COLO829 (cell line): ENCODE measurements around the gene CACNB3.

ENCODE experiments used
- DNase-seq: peaks from one replicate; pipeline ENCODE4 v3.0.0; 2012; ENCODE audit warnings: low spot score

The CACNB3 gene

DNA sequence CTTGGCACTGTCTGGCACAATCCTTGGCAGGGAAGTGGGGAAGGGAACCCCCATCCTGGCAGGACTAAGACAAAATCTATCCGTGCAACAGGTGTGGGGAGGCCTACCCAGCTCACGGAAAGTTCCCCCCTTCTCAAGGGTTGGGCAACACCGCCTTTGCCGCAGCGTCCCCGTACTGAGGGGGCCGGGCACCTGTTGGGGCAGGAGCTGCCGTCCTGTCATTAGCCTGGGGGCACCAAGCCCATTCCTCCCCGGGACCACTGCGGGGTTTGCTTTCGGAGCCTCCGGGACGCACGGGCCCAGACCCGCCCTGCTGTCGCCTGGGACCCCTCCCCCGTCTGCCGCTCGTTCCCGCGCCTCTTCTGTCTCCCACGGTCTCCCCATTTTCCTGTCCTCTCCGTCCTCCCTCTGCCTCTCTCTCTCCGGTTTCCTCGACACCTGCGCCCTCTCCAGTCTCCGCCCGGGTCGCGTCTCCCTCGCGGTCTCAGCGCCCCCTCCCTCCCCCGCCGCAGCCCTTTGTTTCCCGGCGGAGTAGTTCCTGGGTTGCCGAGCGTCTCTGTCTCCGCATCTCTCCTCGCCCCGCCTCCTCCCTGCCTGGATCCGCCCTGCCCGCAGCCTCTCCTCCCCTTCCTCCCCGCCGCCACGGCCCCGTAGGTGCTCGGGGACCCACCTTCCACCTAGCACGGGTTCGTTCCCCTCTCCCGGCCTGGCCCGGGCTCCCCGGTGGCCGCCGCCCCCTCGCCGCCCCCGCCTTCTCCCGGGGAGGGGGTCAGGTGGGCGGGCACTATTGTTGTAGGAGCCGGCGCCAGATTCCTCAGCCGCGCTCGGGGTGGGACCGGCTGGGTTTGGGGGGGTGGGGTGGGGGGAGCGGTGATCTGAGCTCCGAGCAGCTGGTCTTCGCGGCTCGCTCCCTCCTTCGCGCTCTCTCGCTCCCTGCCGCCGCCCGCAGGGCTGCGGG, at the start of gene CACNB3:
TSS of gene CACNB3 (plus strand) at position 624 of the 958 bp plus-strand sequence. CDS start 434 bp downstream, outside the sequence.
- no peak for DNase-seq

DNA sequence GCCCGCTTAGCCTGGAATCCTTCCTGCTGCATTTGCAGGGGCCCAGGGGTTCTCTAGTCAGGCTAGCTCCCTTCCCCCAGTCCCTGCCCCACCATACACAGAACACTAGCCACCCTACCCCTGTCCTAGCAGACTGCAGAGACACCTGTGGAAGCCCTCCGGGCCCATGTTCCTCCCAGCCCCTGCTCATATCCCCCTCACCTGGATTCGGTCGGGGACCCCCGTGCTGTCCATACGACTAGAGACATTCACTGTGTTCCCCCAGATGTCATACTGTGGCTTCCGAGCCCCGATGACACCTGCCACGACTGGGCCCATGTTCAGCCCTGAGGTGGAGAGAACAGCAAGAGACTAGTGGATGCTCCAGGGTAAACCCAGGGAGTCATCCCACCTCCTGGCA, 49.6 kb upstream of the CACNB3 start:
- no peak for DNase-seq

DNA sequence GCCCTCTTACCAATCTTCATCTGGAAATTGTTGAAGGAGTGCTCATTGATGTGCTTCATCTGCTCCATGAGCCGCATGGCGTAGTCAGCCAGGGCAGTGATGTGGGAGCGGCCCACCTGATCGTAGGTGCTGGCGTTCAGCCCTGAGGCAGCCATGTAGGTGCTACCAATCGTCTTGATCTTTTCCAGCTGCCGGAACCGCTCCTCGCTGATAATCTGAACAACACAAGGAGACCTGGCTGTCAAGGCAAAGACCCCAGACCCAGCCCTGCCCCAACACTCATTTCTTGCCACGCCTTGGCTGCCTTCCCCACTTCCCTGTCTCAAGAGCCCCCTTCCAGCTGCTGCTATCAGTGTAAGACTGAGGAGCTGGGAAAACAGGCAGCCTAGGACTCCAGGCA, 47.5 kb upstream of the CACNB3 start:
- DNase-seq: no peak

DNA sequence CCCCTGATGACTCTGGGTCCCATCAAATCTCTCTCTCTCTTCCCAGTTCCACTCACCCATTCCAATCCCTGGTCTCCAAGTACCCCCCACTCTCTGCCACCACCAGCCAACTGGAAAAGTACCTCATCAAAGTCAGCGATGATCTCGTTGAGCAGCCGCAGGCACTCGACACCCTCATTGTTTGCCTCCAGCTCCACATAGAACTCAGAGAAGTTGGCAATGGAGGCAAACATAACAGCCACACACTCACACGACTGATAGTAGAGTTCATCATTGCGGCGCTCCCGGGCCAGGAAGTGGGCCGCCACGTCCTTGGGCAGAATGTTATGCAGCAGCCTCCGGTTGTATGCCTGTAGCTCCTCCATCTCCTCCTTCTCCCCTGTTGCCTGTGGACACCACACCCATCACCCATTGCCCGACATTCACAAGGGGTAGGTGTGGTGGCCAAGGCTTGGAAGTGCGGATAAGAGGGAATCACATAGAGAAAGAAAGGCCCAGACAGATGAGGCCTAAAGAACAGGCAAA, 46.6 kb upstream of the CACNB3 start:
- DNase-seq: no peak

DNA sequence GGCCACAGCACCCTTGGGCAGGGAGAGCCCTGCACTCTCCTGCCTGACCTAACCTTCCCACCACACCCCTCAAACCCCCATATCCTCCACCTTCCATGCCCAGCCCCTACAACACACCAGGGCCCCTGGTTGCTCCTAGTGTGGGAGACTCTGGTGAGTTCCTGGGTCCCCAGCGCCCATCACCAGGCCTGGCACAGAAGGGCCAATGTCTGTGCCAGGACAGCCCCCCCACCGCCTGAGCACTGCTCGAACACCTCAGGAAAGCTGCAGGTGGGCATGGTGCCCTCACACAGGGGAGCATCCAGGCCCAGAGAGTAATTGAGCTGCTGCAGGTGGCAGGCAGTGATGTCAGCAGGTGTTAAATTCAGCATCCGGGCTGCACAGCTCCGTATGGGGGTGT, 44.6 kb upstream of the CACNB3 start:
- no peak for DNase-seq

DNA sequence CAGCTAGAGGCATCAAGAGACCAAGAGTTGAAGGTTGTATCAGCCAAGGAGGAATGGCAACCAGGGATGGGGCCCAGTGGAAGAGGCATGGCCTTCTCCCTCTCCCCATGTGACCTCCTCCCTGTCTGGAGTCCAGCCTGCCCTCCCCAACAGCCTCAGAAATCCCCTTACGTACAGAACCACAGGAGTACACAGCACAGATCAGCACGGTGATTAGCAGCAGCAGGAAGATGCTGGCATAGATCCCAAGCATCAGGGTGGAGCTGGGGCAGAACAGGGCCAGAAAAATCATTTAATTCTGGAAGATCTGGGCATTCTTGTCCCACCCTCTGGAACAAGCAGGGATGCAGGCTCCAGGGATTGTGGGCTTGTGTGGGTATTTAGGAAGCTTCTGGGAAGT, 43.8 kb upstream of the CACNB3 start:
- DNase-seq: no peak

DNA sequence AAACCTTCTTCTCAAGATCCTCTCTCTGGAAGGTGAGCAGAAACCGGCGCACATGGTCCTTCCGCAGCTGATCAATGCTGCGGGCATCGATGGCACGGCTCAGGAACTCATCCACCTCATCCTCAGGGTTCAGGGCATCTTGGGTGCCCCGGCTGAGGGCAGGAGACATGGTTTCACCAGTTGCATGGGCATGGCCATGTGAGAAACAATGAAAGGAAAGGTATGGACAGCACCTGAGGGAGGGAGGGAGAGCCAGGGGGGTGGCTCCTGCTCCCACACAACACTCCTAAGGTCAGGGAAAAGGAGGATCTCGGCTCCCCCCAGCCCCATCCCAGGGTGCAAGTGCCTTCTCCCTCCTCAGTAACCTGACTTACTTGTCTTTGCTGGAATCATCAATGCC, 43.0 kb upstream of the CACNB3 start:
- DNase-seq: no peak

DNA sequence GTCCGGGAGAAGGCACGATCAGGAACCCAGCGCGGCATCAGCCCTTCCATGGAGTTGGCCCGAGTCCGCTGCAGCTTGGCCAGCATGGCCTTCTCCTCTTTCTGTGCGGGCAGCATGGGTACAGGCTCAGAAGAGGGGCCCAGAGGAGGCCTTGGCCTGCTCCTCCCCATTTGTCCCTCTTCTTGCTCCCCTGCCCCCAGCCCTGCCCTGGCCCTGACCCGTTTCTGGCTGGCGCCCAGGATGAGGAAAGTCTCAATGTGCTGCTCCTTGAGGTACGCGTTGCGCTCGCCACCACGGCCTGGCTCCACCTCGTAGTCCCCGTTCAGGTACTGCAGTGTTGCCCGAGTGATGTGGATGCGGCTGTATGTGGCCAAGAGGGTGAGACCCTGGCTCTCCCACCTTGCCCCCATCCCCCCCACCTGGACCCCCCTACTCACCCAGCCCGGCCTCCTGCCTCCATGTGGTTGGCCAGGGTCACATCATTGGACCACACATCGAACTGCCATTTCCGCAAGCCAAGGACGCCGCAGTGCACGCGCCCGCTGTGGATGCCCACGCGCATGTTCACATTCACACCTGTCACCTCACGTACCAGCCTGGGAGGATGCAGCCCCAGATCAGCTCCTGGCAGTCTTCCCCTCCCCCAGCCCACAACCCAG, 42.2 kb upstream of the CACNB3 start:
- DNase-seq: no peak

DNA sequence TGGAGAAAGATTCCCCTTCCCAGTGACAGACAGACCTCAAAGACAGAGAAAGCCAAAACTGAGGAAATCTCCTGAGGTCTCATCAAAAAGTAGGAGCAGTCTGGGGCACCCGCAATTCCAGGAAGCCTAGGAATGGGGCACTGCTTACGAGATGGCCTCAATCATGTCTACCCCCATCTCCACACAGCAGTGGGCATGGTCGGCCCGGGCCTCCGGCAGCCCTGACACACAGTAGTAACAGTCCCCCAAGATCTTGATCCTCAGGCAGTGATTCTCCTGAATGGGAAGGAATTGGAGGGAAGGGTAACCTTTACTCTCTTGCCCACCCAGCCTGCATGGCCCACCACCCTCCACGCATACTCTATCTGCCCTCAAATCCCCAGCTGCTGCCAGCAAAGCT, 41.3 kb upstream of the CACNB3 start:
- DNase-seq: no peak

DNA sequence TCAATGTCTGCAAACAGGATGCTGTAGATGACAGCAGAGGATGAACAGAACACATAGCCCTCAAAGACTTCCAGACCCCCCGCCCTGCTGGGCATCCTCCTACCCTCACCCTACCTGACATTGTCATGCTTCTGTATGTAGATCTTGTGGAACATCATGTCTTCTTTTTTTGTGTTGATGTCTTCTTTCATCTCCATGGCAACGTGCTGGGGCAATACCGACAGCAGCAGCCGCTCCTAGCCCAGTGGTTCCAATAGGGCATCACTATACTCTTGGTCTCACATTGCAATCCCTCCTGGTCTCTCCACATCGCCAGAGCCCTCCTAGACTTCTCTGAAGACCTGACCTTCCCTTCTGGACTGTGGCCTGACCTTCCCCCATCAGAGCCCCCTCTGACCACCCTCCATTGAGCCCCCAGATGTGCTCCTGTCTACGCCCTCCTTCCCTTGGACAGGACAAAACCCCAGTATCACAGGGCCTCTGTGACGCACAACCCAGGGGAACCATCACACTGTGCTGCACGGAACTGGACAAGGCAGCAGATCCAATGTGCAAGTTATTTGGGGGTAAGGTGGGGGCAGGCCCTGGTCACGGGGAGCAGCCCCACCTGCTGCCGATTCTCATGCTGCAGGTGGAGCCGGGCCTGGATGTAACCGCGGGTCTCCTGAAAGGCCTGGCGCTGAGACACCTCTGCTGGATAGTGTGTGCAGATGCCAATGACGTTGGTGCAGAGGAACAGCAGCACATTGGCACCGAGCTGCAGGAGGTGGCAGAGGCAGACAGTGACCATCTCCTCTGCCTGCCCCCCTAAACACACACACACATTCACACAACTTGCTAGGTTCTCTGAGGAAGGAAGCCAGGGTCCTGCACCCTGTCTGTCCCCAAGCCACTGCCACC, 40.5 kb upstream of the CACNB3 start:
- DNase-seq: no peak

DNA sequence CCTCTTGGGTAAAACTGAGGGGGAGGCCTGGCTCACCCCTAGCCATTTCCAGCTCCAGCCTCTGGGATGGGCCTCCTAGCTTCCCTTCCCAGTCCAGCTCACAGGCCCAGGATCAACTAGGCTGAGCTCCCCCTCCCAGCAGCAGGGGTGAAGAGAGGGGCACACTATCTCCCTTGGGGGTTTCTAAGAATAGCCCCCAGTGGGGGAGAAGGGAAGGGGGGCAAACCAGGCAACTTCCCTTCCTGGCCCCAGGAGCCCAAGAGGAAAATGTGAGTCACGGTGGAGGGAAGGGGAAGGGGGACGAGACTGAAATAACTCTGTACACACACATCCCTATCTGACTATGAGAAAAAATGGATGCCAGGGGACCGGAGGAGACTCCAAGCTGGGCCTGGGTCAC, 38.4 kb upstream of the CACNB3 start:
- no peak for DNase-seq

DNA sequence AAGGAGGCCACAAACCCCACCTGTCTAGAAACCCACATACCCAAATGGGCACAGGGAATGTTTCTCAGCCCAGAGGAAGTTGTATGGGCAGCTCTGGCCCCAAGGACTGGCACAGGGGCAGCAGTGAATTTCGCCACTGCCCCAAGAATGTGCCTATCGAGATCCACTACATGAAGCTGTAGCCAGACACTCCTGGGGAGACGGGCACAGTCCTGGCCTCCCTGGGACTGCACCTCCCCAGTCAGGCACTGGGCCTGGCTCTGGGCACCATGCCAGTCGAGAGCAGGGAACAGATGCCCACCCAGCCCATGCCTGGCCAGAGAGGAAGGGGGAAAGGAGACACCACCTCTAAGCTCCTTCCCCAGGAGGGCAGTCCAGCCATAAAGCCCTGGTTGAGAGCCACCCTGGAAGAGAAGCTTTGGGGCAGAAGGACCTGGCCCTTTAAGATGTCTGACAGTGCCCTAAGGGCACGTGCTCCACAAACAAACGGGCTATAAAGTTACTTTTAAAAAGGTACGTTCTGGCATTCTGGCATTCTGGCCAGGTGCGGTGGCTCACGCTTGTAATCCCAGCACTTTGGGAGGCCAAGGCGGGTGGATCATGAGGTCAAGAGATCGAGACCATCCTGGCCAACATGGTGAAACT, 37.8 kb upstream of the CACNB3 start:
- no peak for DNase-seq

DNA sequence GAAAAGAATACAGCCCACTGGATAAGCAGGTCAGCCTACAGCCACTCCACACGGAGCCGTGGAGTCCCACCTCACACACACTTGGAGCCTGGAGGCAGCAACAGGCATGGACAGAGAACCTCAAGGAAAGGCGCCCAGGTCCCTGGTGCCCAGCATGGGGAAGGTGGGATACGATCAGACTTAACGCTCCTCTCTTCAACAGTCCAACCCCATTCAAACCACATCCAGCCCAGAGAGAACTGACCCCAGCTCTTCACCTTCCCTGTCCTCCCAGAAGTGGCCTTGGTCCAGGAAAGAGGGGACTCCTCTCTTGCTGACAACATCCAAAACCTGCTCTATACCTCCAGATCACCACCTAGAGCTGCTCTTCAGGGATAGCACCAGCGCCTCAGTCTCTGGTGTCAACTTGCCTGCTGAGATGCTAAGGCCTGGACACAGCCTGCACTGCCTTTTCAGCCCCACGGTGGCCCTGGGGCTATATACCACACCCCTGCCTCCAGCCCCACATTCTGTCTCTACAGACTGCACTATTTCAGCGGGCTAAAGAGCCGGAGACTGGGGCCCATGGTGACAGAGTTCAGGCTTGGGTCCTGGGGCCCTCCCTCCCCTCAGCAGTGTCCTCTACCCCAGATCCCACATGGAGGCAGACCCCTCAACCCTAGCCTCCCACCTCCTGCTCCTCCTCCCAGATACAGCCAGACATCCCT, 36.4 kb upstream of the CACNB3 start:
- no peak for DNase-seq

DNA sequence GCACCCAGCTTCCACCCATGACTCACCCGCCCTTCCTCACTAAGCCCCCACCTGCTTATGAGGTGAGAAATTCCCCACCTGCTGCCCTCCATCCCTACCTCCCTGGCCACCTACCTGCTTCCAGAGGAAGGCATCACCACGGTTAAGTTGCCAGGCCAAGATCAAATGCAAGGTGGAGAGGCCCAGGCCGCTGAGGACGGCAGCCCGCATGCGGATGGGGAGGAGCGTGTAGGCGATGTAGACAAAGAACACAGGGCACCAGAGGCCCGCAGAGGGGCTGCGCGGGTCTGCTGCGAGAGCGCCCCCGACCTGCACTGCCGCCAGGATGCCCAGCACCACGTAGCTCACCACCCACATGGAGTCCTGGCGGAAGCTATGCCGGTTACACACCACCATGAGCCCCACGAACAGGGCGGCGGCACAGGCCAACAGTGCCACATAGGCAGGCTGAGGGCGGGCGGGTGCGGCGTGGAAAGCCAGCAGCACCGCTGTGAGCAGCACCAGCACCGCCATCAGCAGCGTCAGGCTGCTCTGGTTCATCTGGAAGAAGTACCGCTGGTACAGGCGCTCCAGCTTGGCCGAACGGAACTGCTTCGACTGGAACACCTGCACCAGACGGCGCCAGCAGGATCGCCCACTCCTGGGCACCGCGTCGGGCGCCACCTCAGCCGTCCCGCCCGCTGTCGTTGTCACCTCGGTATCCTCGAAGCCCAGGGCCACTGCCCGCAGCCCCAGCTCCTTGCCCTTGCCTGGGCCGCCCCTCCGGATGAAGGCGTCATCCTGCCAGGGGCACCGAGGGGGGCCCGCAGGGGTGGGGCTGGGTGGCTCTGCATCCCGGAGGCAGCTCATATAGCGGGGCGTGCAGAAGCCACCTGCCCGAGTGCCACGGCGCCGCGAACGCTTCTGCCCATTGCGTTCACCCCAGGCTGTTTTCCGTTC, 35.6 kb upstream of the CACNB3 start:
- DNase-seq: no peak

DNA sequence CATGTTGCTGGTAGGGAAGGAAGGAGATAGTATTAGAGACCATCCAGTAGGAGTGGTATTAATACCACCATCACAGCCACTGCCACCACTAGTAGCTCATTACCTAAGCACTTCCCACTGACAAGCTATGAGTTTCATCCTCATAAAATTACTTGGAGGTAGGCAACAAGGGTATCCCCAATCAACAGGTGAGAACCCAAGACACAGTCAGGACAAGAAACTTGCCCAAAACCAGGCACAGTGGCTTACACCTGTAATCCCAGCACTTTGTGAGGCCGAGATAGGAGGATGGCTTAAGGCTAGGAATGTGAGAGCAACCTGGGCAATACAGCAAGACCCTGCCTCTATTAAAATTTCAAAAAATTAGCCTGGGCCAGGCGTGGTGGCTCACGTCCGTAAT, 34.9 kb upstream of the CACNB3 start:
- no peak for DNase-seq

DNA sequence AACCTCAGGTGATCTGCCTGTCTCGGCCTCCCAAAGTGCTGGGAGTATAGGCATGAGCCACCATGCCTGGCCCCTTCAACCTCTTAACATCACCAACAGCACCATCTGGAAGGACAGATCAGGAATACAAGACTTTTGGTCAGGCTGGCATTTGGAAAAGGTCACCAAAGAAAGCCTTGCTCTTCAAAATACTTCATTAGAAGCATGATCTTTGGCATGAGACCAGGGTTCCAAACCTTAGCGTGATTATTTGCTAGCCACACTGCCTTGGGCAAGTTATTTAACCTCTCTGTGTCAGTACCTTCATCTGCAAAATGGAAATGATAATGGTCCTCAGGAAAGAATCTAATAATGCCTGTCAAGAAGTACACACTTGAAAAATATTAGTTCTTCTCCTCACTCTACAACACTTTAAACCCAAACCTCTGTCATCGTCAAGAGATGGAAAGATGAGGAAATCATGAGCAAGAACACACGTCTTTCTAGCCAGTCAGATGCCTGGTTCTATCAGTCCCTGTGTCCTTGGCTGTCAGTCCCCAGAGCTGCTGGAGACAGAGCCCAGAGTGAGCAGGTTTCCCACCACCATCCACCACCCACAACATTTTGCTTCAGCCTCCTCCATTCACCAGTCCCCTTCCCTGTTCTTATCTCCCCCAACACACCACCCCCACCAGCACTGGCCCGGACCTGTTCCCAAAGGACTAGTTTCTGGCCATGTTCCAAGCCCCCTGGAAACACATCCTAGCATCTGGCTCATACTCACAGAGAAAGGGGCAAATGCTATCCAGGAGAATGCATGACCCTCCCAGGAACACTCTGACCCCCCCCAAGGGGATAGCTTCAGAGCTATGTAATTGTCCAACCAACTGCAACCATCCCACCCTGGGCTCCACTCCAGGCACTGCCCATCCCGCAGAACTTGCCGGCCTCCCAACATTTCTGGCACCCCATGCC, 31.4 kb upstream of the CACNB3 start:
- no peak for DNase-seq

DNA sequence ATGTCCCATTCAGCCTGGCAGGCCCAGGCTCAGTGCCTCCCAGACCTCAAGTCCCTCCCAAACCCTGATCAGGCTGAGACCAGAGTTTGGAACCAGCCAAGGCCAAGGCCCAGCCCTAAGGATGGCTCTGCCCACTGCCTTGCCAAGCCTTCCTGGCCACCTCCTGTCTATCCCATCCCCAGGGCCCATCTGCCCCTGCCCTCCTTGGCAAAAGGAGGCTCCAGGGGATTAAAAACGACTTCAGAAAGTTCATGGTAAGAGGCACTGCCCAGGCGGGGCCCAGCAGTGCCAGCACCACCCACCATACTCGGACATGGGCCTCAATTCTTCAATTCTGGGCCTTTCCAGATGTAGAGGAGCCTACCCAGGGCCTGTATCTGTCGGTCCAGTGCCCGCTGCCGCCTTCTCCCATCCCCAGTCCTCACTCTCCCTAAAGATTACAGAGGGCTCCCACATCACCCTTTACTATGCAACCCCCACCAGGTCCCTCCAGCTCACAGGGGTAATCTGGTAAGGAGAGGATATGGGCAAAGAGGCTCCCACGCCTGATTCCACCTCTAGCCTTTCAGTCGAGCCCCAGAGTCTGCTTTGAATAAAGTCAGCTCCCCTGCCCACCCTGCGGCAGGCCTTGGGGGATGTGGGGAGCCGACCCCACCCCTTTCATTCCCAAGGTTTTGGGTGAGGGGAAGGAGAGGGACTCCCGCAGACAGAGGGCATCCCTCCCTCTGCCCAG, 30.3 kb upstream of the CACNB3 start:
- no peak for DNase-seq

DNA sequence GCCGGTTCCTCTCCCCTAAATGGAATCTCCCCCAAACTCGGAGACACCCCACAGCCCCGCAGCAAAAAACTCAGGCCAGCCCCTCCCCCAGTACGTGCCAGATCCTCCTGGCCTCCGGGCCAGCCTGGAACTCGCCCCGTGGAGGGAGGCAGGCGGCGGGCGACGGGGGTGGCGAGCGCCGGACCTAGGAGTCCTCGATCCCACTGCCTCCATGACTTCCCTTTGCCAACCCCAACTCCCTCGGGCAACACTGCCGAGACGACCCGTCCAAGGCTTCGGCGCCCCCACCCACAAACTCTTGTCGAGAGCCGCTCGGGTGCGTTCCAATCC, 29.8 kb upstream of the CACNB3 start:
- no peak for DNase-seq
